ENCODE measurements around the gene MOB3B.

- TF ChIP-seq CTCF (conservative IDR thresholded peaks at IDR 0.05; ENCODE audit: low read depth, low read length) (no peak), EZH2 (IDR thresholded peaks at IDR 0.05; ENCODE audit: low read length, unreplicated experiment) (no peak), EZH2phosphoT487 (IDR thresholded peaks at IDR 0.05; ENCODE audit: borderline replicate concordance, low read length) (no peak)
Measured at GRCh38 chr9:27426511-27427271, 102.9 kb downstream of the MOB3B start.

All from PC-3 (cell line).